HG03196 (cell line): ENCODE data around the gene MAP4K2.
A peak's percentile ranks its signal among the peaks of the same experiment; 100 is the strongest.

Experiments
- ATAC-seq: cut with Tn5 transposase; IDR thresholded peaks from one replicate; pipeline ENCODE4 v1.9.1; 2021; ENCODE audit not compliant: unreplicated experiment

MAP4K2 gene

DNA sequence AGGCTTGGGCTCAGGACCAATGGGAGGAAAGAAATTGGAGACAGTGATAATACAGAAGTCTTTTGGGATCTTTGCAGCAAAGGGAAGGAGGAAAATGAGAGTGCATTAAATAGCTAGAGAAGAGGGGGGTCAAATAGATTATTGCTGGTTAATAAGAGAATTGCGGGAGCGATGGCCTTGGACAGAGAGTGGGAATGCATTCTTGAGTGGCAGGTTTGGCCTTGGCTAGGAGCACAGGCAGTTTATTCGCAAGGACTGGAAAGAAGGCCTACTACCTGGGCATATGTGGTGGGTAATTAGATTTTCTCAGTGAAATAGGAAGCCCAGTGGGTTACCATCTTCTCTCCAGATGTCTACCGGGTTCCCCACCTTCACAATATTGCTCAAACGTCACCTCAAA is 10.8 kb upstream of the MAP4K2 start:
- no peak for ATAC-seq

DNA sequence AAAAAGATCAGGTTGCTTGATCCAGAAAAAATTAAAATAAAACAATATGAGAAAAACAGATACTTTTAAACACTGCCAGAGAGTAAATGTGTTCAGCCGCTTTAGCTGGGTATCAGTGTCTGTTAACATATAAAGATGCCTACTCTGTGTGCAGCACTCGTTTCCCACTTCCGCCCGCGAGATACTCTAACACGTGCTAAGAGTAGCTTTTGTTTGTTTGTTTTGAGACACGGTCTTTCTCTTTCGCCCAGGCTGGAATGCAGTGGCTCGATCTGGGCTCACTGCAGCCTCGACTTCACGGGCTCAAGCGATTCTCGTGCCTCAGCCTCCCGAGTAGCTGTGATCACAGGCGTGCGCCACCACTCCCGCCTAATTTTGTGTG is 7.9 kb upstream of the MAP4K2 start:
- ATAC-seq: no peak

DNA sequence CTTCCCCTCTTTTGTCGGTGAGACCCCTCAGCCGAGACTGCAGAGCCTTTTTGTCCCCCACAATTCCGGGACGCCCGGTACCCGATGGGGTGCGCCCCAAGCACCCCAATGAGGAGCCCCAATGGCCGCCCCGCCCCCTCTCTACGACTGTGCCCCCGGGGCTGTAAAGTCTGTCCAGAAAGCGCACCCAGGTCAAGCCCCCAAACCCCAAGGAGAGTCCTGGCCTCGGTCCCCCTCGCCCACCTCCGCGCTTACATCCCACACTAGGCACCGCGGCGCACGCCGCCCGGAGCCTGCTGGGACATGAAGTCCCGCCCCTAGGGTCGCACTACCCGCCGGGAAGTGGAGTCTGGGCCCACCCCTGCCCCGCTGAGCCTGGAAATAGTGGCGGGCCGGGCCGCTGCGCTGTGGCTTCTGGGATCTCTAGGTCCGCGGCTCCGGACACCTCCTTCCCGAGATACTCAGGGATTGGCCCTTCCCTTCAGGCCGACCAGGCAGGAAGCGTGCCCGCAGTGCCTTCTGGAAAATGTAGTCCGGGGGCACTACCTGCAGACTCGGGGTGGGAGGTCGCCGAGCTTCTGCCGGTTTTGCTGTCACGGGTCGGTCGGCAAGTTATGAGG is 7.4 kb upstream of the MAP4K2 start, which contains the start of gene MEN1:
MEN1 (minus strand) TSS at position 281 of the 620 bp plus-strand sequence. CDS start 442 bp downstream, outside the sequence.
- peak; percentile 49 for ATAC-seq

DNA sequence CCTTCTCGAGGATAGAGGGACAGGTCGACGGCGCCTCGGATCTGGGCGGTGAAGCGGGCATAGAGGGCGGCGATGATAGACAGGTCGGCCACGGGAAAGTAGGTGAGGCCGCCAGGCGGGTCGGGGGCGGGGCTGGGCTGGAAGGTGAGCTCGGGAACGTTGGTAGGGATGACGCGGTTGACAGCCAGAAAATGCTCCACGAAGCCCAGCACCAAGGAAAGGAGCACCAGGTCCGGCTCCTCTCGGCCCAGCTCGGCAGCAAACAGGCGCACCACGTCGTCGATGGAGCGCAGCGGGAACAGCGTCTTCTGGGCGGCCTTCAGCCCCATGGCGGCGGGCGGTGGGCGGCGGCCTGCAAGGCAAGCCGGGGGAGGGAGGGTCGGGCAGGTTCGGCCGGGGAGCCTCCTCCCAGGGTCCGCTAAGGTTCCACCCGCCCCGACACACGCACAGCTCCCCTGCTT is 6.8 kb upstream of the MAP4K2 start:
- ATAC-seq: no peak

DNA sequence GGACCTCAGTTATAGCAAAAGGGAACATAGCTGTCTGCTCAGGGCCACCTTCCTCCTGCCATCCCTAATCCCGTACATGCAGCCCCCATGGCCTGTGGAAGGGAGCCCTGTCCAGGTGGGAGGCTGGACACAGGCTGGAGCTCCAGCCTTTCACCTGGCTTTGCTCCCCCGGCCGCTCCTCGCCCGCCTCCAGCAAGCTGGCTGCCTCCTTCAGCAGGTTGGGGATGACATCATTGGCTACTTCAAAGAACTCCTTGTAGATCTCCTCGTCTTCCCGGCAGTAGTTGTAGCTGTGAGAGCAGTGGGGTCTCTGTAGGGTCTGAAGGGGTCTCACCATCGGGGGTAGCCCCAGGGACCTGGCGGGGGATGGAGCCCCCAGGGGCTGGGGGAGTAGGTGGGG is 2.5 kb upstream of the MAP4K2 start:
- ATAC-seq: no peak

DNA sequence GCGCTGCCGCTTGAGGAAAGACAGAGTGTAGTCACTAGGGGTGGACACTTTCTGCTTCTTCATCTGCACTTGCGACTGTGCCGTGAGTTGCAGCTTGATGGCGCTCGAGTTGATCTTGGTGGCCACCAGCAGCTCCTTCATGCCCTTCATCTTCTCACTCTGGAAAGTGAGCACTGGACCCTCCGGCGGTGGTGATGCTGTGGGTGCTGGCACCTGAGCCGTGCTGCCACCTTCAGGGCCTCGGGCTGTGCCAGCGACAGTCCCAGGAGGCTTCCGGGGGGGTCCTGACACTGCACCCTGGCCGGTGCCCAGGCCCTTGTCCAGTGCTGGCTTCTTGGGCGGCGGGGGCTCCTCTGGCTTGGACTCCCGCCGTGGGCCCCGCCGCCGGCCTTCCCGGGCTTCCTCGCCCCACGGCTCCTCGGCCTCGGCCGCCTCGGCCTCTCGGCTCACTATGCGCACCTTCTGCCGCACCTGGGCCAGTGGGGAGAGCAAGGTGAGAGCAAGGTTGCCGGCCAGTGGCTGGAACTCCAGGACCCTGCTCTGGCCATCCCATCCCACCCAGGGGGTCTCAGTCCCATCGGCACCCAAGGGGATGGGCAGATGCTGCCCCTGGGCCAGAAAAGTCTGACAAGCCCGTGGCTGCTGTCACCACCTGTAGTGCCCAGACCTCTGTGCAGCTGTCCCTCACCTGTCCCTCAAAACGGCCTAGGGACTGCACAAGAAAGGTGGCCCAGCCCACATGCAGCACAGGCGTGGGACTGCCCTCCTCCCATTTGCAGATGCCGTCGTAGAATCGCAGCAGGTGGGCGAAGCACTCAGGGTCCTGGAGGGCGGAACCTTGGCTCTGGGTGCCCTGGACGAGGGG is 1.6 kb upstream of the MAP4K2 start:
- ATAC-seq: no peak

DNA sequence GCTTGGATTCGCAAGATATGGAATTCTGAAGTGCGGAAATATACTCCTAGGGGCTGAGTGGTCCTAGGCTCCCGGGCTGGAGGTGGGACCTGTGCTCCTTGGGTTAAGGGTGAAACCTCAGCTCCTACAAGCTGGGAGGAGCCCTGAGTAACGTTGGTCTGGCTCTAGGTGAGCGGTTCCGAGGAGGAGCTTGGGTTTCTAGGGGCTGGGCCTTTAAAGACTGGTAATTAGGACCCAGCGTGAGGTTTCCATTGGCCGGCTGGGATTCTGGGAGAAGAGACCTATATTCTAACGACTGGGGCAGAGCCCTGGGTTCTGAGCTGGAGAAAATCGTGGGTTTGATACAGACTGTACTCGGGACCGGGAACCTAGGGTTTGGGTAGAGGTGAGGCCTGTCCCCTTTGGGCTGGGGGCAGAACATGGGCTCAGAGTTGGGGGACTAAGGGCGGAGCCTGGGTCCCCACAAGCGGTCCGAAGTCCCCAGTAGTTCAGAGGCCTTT is 882 bp upstream of the MAP4K2 start:
- no peak for ATAC-seq

DNA sequence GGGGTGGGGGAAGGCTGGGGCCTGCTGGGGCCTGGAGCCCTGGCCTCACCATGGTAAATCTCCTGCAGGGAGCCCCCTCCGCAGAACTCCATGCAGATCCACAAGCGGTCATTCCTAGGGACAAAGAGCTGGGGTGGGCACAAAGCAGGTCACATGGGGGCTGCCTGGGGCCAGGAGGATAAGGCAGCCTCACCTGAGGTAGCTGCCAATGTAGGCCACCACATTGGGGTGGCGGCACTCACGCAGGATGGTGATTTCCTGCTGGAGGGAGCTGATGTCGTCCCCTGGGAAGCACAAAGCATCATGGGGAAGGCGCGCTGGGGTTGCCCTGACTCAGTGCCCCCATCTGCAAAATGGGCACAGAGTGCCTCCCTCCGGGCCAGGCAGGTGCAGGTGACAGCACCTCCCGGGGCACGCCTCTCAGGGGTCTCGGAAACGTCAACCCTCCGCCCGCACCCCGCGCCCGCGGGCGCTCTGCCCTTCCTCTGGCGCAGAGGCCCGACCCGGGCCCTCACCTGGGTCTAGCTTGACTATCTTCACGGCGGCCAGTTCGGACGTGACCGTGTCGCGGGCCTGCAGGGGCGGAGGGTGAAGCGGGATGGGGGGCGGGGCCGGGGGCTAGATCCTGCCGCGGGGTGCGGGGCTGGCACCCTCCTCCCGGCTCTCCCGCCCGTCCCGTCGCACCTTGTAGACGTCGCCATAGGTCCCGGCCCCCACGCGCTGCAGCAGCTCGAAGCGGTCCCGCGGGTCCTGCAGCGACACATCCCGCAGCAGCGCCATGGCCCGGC is 450 bp downstream of the MAP4K2 start:
- ATAC-seq: peak; percentile 17

DNA sequence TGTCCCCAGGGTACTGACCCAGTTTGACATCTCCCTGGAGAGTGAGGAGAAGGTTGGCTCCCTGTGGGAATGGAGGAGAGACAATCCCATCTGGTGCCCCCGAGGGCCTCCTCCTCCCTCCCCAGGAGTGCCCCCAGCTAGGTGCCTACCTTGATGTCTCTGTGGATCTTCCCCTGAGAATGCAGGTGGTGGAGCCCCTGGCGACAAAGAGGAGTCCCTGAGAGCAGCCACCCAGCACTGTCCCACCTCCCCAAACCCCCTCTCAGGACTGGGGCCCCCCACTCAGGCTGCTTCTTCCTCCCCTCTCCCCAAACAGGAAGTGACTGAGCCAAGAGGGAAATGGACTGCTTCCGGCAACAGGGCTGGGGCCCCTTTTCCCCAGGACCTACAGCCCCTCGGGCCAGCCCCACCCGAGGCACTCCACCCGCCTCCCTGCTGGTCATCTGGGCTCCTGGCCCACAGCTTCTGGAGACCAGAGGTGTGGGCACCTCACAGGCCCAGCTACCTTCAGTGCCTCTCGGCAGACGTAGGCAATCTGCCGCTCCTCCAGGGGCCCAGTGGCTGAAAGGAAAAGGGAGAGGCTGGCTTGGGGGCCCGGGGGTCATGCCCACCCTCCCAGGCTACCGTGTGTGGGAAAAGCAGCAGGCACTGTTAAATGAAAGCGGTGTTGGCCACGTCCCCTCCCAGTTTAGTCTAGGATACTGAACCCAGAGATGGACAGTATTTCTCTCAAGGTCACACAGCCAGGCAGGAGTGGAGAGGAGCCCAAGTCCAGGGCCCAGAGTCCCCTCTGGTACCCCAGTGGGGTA is 1.2 kb downstream of the MAP4K2 start:
- ATAC-seq: no peak

DNA sequence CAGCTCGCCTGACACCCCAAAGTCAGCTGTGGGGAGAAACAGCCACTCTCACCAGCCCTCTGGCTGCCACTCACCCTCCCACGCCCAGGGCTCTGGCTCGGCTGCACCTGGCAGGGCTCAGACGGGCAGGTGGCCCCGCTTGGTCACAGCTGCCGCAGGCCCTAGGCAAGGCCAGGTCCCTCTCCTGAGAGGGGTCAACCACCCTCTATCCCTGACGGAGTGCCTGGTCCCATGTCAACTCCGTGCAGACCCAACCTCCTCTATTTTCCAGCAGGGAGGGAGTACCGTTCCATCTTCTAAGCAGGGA is 1.9 kb downstream of the MAP4K2 start:
- no peak for ATAC-seq

DNA sequence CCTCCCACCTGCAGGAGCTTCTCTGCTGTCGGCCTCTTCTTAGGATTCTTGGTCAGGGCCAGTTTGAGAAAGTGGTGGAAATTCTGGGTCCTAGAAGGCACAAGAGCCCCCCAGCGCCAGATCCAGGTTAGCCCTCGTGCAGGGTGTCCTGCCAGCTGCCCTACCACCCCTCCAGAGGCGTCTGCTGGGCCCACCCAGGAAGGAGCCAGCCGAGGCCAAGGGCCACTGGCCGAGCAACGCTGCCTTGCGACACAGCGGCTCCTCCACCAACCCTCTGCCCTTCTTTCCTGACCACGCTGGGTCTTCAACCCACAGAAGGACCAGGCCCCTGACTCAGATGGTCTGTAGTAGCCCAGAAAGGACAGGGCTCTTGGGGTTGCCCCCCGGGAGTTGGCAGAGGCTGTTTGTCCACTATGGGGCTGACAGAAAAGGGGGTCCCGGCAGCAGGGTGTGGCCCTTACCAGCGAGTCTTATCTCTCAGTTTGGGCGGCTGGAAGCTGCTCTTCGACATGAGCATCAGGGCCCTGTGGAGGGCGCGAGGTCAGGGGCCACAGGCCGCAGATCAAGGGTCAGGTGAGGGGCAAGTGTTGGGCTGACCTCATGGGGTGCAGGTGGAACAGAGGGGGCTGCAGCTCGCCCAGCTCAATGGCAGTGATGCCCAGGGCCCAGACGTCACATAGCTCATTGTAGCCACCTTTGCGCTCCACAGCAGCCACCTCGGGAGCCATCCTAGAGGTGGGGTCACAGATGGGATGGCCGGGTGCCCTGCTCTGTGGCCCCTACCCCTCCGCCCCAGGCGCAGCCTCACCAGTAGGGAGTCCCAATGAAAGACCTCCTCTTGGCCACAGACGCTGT is 2.5 kb downstream of the MAP4K2 start:
- ATAC-seq: no peak

DNA sequence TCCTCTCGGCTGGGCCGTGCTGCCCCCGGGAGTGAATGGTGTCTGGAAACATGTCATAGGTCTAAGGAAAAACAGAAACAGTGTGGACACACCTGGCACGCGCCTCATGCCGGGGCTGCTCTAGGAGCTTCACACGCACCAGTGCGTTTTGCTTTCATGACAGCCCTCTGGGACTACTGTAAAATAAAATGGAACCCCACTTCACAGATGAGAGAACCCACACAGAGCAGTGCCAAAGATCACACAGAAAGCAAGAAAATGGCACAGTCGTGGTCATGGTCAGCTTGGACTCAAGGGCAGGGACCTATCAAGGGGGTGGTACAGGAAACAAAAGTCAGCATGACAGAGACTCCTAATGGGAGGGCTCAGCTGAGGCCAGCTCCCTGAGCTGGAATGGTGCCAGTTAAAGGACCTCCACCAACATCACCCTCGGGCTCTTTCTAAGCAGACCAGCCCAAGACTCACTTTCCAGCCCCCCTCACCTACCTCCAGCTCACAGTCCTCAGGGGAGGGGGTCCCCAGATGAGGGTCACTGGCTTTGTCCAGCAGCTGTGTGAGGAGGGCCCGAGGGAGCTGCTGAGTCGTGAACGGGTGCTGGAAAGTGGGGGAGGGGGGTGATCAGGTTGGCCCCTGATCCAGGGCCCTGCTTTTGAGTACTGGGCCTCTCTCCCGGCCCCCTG is 3.3 kb downstream of the MAP4K2 start:
- no peak for ATAC-seq

DNA sequence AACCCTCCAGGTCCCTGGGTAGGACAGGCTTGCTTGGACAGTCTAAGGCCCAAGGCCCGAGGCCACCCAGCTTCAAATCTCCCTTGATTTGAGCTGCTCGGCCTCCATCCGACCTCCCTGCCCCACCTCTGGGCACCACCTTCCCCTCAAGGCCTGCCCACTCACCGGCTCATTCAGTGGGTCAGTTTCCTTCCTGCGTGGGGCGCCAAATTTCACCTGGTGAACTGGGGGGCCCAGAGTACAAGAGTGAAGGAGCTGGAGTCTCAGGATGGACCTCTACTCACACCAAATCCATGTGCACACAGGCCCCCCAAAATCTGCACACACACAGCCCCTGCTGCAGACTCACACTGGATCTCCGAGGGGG is 3.8 kb downstream of the MAP4K2 start:
- no peak for ATAC-seq

DNA sequence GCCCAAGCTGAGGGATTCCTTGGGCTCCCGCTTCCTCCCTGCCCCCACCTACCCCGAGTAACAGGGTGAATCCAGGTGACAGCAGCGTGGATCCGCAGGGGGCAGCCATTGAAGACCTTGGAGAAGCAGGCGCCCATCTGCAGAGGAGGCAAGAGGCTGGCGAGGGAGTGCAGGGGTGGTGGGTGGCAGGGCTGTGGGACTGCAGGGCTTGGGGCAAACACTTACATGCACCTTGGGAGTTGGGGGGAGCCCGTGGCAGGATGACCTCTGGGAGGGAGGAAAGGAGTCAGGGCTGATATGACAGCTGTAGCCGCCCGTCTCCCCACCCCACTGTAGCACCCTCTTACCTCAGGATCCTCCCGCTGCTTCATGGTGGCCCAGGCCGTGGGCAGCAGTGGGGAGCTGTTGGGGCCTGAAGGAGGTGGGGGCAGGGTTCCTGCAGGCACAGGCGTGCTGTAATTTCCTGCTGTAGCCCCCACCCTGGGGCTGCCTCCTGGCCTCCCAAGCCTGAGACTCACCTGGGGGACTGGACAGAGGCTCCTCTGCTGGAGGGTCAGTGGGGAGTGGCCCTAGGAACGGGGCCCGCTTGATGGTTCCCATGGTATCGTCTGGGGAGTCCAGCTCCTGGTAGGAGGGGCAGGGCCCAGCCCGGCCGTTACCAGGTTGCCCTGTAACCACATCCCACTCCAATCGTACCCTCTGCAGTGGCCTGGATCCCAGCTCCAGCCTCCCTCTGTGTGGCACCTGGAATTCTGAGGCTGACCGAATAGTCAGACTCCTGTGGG is 6.1 kb downstream of the MAP4K2 start:
- ATAC-seq: no peak

DNA sequence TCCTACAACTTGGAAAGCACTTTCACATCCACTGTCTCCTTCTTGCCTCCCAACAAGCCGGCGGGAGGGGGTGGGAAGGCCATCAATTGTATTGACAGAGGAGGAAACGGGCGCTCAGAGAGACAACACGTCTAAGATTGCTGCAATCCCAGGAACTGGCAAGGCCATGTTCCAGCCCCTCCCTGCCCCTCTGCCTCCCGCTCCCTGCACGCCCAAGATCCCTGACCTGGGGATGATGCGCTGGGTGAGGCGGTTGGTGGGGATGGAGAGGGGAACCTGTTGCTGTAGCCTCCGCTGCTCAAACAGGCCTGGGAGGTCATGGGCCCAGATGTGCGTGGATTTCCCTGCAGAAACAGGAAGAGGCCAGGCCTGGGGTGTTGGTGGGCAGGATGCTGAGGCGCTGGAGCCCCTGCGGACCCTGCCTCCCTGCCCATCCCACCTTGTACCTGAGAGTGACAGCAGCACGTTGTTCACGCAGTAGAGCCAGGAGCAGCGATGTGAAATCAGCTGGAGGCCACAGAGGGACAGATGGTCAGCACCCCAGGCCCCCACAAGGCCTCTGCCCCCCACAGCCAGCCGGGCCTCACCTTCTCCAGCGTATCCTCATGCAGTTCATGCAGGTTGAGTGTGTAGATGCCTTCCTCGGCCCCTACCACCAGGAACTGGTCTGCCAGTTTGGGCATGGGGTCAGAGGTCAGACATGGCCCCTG is 6.8 kb downstream of the MAP4K2 start:
- no peak for ATAC-seq

DNA sequence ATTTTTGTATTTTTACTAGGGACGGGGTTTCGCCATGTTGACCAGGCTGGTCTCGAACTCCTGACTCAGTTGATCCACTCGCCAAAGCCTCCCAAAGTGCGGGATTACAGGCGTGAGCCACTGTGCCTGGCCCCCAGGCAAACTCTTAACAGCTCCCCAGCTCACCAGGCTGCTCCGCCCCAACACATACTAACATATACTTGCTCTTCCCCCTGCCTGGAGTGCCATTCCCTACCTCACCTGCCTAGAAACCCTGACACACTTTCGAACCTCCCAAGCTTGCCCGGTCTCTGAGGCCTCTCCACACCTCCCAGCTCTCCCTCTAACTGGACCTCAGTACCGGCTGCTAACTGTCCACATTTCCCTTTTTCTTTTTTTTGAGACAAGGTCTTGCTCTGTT is 8.5 kb downstream of the MAP4K2 start:
- ATAC-seq: no peak

DNA sequence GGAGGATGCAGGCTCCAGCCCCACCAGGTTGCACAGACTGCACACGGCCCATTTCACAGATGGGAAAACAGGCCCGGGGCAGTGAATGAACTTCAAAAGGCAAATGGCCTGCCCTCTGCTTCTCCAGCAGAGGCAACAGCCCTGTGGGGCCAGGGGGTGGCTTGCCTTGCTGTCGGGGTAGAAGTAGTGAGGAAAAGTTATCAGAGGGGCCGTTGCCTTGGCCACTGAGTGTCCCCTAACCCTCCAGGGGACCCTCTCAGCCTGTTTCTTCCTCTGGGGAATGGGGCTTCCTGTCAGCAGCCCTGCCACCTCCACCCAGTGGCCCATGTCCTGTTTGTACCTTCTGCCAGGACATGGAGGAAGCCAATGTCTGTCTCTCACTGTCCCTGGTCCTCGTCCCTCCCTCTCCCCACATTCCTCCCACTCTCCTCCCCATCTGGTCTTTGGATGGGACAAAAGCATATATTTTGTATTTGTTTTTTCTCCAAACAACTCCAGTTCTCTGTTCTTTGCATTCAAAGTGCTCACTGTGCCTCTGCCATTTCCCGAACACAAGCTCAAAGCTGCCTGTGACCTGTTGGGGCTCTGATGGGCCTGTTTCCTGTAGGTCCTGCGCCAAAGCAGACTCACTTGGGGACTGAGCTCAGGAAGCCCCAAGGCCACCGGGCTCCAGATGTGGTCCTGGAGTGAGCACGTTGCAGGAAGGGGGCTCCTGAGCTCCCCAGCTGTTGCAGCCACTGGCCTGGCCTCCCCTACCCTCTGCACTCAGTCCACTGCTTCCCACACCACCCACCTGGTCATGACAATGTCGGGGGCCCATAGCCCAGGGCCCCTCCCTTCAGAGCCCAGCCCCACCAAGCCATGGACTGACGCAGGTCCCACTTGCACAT is 9.5 kb downstream of the MAP4K2 start:
- no peak for ATAC-seq
